Measurements from ENCODE around the gene KRT26.

KRT26 gene

GRCh38 chr17:40779181-40779909 lies 7.3 kb upstream of the KRT26 start:
- TF ChIP-seq CTCF (IDR thresholded peaks at IDR 0.05): no peak
- Histone ChIP-seq H3K4me3 (peak overlapping the region; percentile 9), H3K27ac (no peak overlapping the region)
- DNase-seq (ENCODE audit: low spot score): no peak

- no peak for DNase-seq (ENCODE audit: low spot score)
- TF ChIP-seq CTCF (IDR thresholded peaks at IDR 0.05): no peak
- Histone ChIP-seq H3K27ac (no peak overlapping the region), H3K4me3 (no peak overlapping the region)
Observed at GRCh38 chr17:40778461-40778860, 6.5 kb upstream of the KRT26 start.

GRCh38 chr17:40777971-40778370 lies 6.0 kb upstream of the KRT26 start:
- no peak overlapping the region for H3K27ac ChIP-seq
- no peak overlapping the region for H3K4me3 ChIP-seq
- no peak for TF ChIP-seq CTCF (IDR thresholded peaks at IDR 0.05)
- DNase-seq (ENCODE audit: low spot score): no peak

- Histone ChIP-seq H3K4me3 (no peak overlapping the region), H3K27ac (no peak overlapping the region)
- no peak for TF ChIP-seq CTCF (IDR thresholded peaks at IDR 0.05)
- DNase-seq (ENCODE audit: low spot score): no peak
Observed at GRCh38 chr17:40777459-40777858, 5.5 kb upstream of the KRT26 start.

GRCh38 chr17:40775945-40776344 lies 3.9 kb upstream of the KRT26 start:
- no peak for TF ChIP-seq CTCF (IDR thresholded peaks at IDR 0.05)
- Histone ChIP-seq H3K4me3 (no peak overlapping the region), H3K27ac (no peak overlapping the region)
- DNase-seq (ENCODE audit: low spot score): no peak

- no peak for TF ChIP-seq CTCF (IDR thresholded peaks at IDR 0.05)
- no peak for DNase-seq (ENCODE audit: low spot score)
- Histone ChIP-seq H3K27ac (no peak overlapping the region), H3K4me3 (no peak overlapping the region)
Observed at GRCh38 chr17:40765657-40766056, 6.3 kb downstream of the KRT26 start.

GRCh38 chr17:40763752-40764151 lies 8.2 kb downstream of the KRT26 start:
- Histone ChIP-seq H3K4me3 (no peak overlapping the region), H3K27ac (no peak overlapping the region)
- no peak for TF ChIP-seq CTCF (IDR thresholded peaks at IDR 0.05)
- no peak for DNase-seq (ENCODE audit: low spot score)
